Stomach (tissue), 4 donors: ENCODE measurements around the gene HAO2.

Experiments
- CTCF ChIP-seq, 7 experiments: fragments of 450-650 bp in 4 of 7; fragments of 200-600 bp in 3 of 7; sonication (generic) in 3 of 7; IDR thresholded peaks; one replicate each; pipeline ENCODE4 v1.5.1; 2016 to 2019; ENCODE audit warnings: antibody characterized with exemption in 7 of 7, control low read depth in 2 of 7, mild to moderate bottlenecking in 1 of 7
- EP300 ChIP-seq: sonication (generic); formaldehyde crosslinking; IDR thresholded peaks from one replicate; pipeline ENCODE4 v1.6.1; 2017; ENCODE audit warnings: antibody characterized with exemption
- POLR2A ChIP-seq, 4 donors: fragments of 450-650 bp; IDR thresholded peaks; one replicate each; pipeline ENCODE4 v1.6.1; 2016; ENCODE audit warnings: antibody characterized with exemption in 4 of 4, control low read depth in 2 of 4, mild to moderate bottlenecking in 1 of 4, moderate library complexity in 1 of 4
- POLR2AphosphoS5 ChIP-seq, 3 donors: sonication (generic); formaldehyde crosslinking; IDR thresholded peaks; one replicate each; pipeline ENCODE4 v1.6.1; 2016; ENCODE audit warnings: antibody characterized with exemption in 3 of 3

- TF ChIP-seq CTCF (IDR thresholded peaks at IDR 0.05), result no peak
- no peak for TF ChIP-seq EP300
- TF ChIP-seq POLR2AphosphoS5 (IDR thresholded peaks at IDR 0.05), result no peak
- TF ChIP-seq POLR2A (IDR thresholded peaks at IDR 0.05), result no peak
Observed at GRCh38 chr1:119388450-119388849, 19.9 kb downstream of the HAO2 start.
